ENCODE data around the gene DUT.

DNA sequence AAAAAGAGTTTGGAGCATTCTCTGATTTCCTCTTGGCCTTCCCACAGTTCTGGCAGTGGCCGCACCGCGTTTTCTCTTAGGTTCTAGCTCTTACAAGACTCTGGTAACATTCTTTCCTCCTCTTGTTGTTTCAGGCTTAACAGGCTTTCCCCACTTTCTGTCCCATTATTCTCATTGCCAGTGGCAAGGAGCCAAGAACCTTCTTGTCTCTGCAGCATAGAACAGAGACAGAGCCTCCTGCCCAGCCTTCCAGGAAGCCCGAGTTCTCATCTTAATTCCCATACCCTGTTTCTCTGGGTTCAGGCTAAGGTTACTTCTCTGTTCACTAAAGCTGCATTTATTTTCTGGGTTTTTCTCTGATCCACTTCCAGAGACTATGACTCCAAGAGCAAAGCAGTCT lies 61.1 kb downstream of the DUT start:
- TF ChIP-seq POLR2AphosphoS5 (IDR thresholded peaks at IDR 0.05; ENCODE audit: insufficient read depth in 1 of 2, low read depth in 1 of 2) (peak in 1 of 2 donors; percentile 39), CTCF (IDR thresholded peaks at IDR 0.05) (no peak), POLR2A (IDR thresholded peaks at IDR 0.05) (no peak)
